HG03575 (cell line): ENCODE results near the gene MYH1.

Experiments
- ATAC-seq: cut with Tn5 transposase; IDR thresholded peaks from one replicate; pipeline ENCODE4 v1.9.1; 2021; ENCODE audit not compliant: unreplicated experiment, insufficient number of reproducible peaks, low FRiP score; ENCODE audit errors: extremely low read depth

Gene MYH1

GRCh38 chr17:10512856-10513255 lies 5.5 kb downstream of the MYH1 start:
- no peak for ATAC-seq

GRCh38 chr17:10499950-10500349 lies 18.4 kb downstream of the MYH1 start:
- no peak for ATAC-seq

- no peak for ATAC-seq
These were observed 26.3 kb downstream of the MYH1 start for GRCh38 chr17:10492004-10492403.

GRCh38 chr17:10482252-10482651 lies 36.1 kb downstream of the MYH1 start:
- no peak for ATAC-seq

- no peak for ATAC-seq
These were observed 40.6 kb downstream of the MYH1 start for GRCh38 chr17:10477701-10478100.

- no peak for ATAC-seq
These were observed 43.8 kb downstream of the MYH1 start for GRCh38 chr17:10474536-10474935.

- ATAC-seq: no peak
These were observed 46.5 kb downstream of the MYH1 start for GRCh38 chr17:10471858-10472257.

GRCh38 chr17:10469459-10469858 lies 48.9 kb downstream of the MYH1 start, which contains the start of gene MYH4:
MYH4 (minus strand) TSS chr17:10469559; CDS start chr17:10466745, 2,814 bp downstream.
- ATAC-seq: no peak

GRCh38 chr17:10463402-10463801 lies 54.9 kb downstream of the MYH1 start:
- ATAC-seq: no peak

GRCh38 chr17:10460062-10460461 lies 58.3 kb downstream of the MYH1 start:
- no peak for ATAC-seq

- no peak for ATAC-seq
These were observed 59.6 kb downstream of the MYH1 start for GRCh38 chr17:10458701-10459100.

- no peak for ATAC-seq
These were observed 60.4 kb downstream of the MYH1 start for GRCh38 chr17:10457952-10458351.

GRCh38 chr17:10447026-10447931 lies 71.1 kb downstream of the MYH1 start:
- no peak for ATAC-seq
